Measurements from ENCODE around the gene MACROD1. TPM values are rescaled to one million over a fixed set of nuclear protein-coding genes. Genes with fewer than 3 reads are reported as not detected.

The MACROD1 gene
- total and polyA plus RNA-seq, 2 of the 13 experiments (the other 11 are each of a cell fraction or from before 2014, with no cell fraction given) = 23.1 to 34.5 TPM

- TF ChIP-seq ZHX2 (IDR thresholded peaks at IDR 0.05; ENCODE audit: low read depth) = no peak
- no peak for TF ChIP-seq ZHX2 (CRISPR knock-in tag; IDR thresholded peaks at IDR 0.05; ENCODE audit: borderline replicate concordance)
- no peak for TF ChIP-seq PCBP1 (IDR thresholded peaks at IDR 0.05; ENCODE audit: borderline replicate concordance, low read depth, low read length)
- no peak for TF ChIP-seq ZNF691 (CRISPR knock-in tag; IDR thresholded peaks at IDR 0.05; ENCODE audit: borderline replicate concordance, low read depth)
- no peak for TF ChIP-seq YY1 (IDR thresholded peaks at IDR 0.05; ENCODE audit: insufficient read depth, insufficient replicate concordance, low read depth, low read length)
- TF ChIP-seq FOXP4 (CRISPR knock-in tag; IDR thresholded peaks at IDR 0.05) = no peak
Observed at GRCh38 chr11:64153812-64154211, 12.1 kb downstream of the MACROD1 start (continued).

Data from HepG2 (cell line).